Parathyroid adenoma (tissue), 2 donors: ENCODE data around the gene METTL9.
"Not testable (repeated sequence)": the region's sequence is repeated elsewhere in the genome, so short reads cannot be mapped to it uniquely, and the experiment has no call there.

ENCODE experiments used
- H2AFZ ChIP-seq: fragments of 300-600 bp; sonication (generic); one replicate; pipeline ENCODE4 v1.7.0; 2017; ENCODE audit warnings: antibody characterized with exemption, mild to moderate bottlenecking
- H3K27ac ChIP-seq: fragments of 300-600 bp; sonication (generic); one replicate; pipeline ENCODE4 v1.7.0; 2017
- H3K27me3 ChIP-seq: fragments of 300-600 bp; sonication (generic); one replicate; pipeline ENCODE4 v1.7.0; 2017; ENCODE audit warnings: low read length; ENCODE audit not compliant: control insufficient read depth, insufficient read depth
- H3K36me3 ChIP-seq: fragments of 300-600 bp; sonication (generic); one replicate; pipeline ENCODE4 v1.7.0; 2017; ENCODE audit warnings: low read length; ENCODE audit not compliant: control insufficient read depth, insufficient read depth
- H3K4me1 ChIP-seq: fragments of 300-600 bp; sonication (generic); one replicate; pipeline ENCODE4 v1.7.0; 2017; ENCODE audit warnings: control low read depth
- H3K4me2 ChIP-seq: fragments of 300-600 bp; sonication (generic); one replicate; pipeline ENCODE4 v1.7.0; 2017; ENCODE audit warnings: low read length
- H3K4me3 ChIP-seq: fragments of 300-600 bp; sonication (generic); one replicate; pipeline ENCODE4 v1.7.0; 2017; ENCODE audit warnings: low read depth, low read length
- H3K79me2 ChIP-seq: fragments of 300-600 bp; sonication (generic); one replicate; pipeline ENCODE4 v1.7.0; 2017; ENCODE audit warnings: control low read depth
- H3K9ac ChIP-seq: fragments of 300-600 bp; sonication (generic); one replicate; pipeline ENCODE4 v1.7.0; 2017; ENCODE audit warnings: mild to moderate bottlenecking
- H3K9me3 ChIP-seq: fragments of 300-600 bp; sonication (generic); one replicate; pipeline ENCODE4 v1.7.0; 2017; ENCODE audit warnings: low read length; ENCODE audit not compliant: control insufficient read depth
- TF ChIP-seq, protein P1 (sequence below): fragments of 300-600 bp; sonication (generic); IDR thresholded peaks from one replicate; pipeline ENCODE4 v1.7.0; 2017; ENCODE audit warnings: antibody characterized with exemption, mild to moderate bottlenecking
- donor health status: primary hyperparathyroidism.

The METTL9 gene

DNA sequence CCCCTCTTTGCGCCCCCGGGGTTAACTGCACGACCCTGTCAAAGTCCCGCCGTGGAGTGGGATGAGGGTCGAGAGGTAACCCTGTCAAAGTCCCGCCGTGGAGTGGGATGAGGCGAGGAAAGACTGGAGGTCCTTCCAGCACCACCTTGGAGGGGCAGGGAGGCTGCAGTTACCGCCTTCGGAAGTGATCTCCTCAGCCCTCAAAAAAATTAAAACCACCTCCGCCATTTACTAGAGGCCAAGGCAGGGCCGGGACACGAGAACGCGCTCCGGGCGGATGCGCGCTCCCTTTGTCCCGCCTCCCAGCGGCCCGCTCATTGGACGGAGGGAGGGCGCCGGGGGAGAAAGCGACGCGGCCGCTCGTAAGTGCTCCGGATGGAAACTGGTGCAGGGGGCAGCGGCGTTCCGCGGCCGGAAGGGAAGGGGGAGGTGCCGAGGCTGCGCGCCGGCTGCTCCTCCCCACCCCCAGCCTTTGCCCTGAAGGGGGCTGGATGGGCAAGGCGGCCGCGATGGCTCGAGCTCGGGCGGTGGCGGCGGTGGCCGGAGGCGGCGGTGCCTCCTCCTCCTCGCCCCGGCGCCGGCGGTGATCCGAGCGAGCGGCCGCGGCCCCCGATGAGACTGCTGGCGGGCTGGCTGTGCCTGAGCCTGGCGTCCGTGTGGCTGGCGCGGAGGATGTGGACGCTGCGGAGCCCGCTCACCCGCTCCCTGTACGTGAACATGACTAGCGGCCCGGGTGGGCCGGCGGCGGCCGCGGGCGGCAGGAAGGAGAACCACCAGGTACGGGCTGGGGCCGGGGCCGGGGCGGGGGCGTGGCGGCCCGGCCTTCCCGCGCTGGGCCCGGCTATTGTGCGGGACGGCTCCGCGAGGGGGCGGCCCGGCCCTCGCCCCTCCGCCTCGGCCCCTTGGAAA lies at the start of gene METTL9:
Gene METTL9, plus strand, starts transcription at position 456 of the 909 bp plus-strand sequence. Its CDS starts 157 bp downstream, at position 613.
- Histone ChIP-seq H3K27ac (peak within 1 kb of the TSS; percentile 93), H3K79me2 (peaks cover 26% of the 10 kb centered on the region), H3K9me3 (no peaks in the 10 kb centered on the region), H3K4me3 (peak within 1 kb of the TSS; percentile 92), H3K9ac (peak within 1 kb of the TSS; percentile 61), H3K27me3 (no peaks in the 10 kb centered on the region), H3K4me2 (peak within 1 kb of the TSS; percentile 92), H3K4me1 (peaks cover 8% of the 10 kb centered on the region), H3K36me3 (no peaks in the 10 kb centered on the region), H2AFZ (peak within 1 kb of the TSS; percentile 98)
- TF ChIP-seq, protein P1, sequence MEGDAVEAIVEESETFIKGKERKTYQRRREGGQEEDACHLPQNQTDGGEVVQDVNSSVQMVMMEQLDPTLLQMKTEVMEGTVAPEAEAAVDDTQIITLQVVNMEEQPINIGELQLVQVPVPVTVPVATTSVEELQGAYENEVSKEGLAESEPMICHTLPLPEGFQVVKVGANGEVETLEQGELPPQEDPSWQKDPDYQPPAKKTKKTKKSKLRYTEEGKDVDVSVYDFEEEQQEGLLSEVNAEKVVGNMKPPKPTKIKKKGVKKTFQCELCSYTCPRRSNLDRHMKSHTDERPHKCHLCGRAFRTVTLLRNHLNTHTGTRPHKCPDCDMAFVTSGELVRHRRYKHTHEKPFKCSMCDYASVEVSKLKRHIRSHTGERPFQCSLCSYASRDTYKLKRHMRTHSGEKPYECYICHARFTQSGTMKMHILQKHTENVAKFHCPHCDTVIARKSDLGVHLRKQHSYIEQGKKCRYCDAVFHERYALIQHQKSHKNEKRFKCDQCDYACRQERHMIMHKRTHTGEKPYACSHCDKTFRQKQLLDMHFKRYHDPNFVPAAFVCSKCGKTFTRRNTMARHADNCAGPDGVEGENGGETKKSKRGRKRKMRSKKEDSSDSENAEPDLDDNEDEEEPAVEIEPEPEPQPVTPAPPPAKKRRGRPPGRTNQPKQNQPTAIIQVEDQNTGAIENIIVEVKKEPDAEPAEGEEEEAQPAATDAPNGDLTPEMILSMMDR: peak; percentile 21

DNA sequence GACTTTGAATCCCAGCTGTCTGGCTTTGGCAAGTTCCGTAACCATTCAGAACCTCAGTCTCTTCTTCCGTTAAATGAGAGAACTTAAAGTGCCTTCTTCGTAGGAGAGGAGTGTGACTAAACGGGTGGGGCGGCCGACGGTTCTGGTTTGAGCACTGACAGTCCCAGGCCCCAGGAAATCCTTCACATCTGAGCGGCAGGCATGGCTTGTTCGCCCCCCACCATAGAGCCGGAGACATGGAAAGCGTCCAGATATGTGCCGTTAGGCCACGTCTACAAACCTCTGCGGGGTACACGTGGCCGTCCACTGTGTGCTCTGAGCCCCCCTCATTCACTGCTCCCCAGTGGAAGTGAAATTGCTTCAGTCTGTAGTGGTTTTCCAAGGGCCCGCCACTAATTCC lies 49.4 kb upstream of the METTL9 start:
- H3K27me3 ChIP-seq, H2AFZ ChIP-seq, H3K27ac ChIP-seq, H3K79me2 ChIP-seq, H3K36me3 ChIP-seq, H3K4me2 ChIP-seq, H3K9me3 ChIP-seq, H3K9ac ChIP-seq, H3K4me1 ChIP-seq, H3K4me3 ChIP-seq: not testable (repeated sequence)

DNA sequence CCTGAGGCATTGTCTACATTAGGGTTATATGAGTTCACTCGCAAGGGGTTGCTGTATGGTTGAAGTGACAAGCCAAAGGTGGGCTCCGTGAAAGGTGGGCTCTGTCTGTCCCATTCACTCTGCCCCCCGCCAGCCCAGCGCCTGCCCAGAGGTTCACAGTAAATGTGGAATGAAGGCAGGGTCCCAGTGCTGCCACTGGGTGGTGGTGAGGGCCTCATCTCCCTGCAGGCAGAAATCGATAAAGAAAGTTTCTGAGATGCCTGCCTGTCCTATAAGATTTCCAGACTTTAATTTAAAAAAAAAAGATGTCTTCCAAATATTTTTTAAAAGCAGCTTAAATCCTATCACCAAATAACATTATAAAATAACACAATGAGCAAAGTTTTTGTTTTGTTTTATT lies 48.9 kb upstream of the METTL9 start:
- not testable (repeated sequence) for H3K36me3 ChIP-seq, H3K4me1 ChIP-seq, H3K79me2 ChIP-seq, H3K9ac ChIP-seq, H3K27me3 ChIP-seq, H3K27ac ChIP-seq, H3K4me2 ChIP-seq, H2AFZ ChIP-seq, H3K4me3 ChIP-seq, H3K9me3 ChIP-seq

DNA sequence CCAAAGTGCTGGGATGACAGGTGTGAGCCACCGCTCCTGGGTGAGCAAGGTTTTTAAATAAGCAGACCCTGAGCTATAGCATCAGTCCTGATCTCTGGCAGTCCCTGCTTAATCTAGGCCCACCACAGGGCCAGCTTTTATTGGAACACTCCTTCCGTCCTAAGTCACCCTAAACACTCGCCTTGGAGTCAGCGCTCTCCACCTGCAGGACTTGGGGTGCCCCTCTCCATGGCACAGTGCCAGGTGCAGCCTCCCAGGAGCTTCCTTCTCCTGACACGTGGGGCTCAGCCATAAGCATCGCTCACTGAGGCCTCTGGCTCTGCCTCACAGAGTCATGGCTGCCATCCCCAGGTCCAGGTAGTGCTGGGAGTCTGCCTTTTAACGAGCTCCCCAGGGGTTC lies 48.3 kb upstream of the METTL9 start:
- not testable (repeated sequence) for H3K79me2 ChIP-seq, H3K9ac ChIP-seq, H3K27ac ChIP-seq, H3K9me3 ChIP-seq, H3K4me2 ChIP-seq, H3K4me3 ChIP-seq, H3K4me1 ChIP-seq, H2AFZ ChIP-seq, H3K27me3 ChIP-seq, H3K36me3 ChIP-seq

DNA sequence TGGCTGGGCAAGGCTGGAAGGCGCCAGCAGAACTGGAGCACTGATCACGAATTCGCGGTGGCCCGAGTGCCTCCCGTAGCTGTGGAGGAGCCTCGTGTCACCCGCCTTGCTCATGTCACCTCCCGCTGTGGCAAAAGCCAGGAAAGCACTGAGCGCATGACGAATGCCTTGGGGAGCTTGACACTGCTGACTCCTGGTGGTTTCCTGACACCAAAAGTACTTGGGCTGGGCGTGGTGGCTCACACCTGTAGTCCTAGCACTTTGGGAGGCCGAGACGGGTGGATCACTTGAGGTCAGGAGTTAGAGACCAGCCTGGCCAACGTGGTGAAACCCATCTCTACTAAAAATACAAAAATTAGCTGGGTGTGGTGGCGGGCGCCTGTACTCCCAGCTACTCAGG lies 47.8 kb upstream of the METTL9 start:
- not testable (repeated sequence) for H3K27ac ChIP-seq, H3K4me2 ChIP-seq, H2AFZ ChIP-seq, H3K4me1 ChIP-seq, H3K36me3 ChIP-seq, H3K79me2 ChIP-seq, H3K9me3 ChIP-seq, H3K4me3 ChIP-seq, H3K27me3 ChIP-seq, H3K9ac ChIP-seq

DNA sequence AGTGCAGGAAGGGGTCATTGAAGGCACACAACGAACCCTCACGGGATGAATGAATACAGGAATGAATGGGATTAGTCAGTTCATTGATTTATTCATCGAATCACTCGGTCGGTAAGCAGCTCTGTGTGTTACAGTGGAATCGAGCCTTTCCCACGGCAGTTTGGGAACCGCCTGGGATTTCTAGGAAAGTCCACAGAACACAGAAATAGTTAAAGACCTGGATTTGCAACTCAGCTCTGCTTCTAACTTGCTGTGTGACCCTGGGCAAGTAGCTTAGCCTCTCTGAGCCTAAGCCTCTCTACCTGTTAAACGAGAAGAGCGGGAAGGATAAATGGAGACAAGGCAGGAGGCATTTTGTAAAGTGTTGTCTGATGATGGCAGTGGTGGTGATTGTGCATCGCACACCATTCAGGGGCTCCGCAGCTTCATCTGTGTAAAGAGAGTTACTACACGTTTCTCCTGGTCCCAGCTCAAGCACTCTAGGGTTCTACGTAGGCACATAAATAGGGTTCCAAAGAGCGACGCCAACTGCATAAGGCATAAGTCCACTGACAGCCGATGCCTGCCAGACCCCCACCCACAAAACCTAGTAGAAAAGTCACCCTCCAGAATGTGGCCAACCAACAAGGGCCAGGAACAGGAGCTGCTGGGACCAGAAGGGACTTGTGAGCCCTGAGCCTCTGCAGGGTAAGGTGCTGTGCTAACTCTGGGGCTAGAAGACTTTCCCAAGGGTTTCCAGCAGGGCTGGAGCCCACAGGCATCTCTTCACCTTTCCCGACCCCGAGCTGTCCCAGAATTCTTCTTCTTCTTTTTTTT lies 45.7 kb upstream of the METTL9 start:
- H3K27me3 ChIP-seq, H3K36me3 ChIP-seq, H3K9ac ChIP-seq, H2AFZ ChIP-seq, H3K9me3 ChIP-seq, H3K4me3 ChIP-seq, H3K79me2 ChIP-seq, H3K4me1 ChIP-seq, H3K4me2 ChIP-seq, H3K27ac ChIP-seq: not testable (repeated sequence)
